Fibroblast of the conjunctiva (primary cell): ENCODE measurements around the gene SEBOX.

Experiments
- DNase-seq: peaks from one replicate; pipeline ENCODE4 v3.0.0-alpha.2; 2010; ENCODE audit warnings: low read depth

SEBOX gene

DNA sequence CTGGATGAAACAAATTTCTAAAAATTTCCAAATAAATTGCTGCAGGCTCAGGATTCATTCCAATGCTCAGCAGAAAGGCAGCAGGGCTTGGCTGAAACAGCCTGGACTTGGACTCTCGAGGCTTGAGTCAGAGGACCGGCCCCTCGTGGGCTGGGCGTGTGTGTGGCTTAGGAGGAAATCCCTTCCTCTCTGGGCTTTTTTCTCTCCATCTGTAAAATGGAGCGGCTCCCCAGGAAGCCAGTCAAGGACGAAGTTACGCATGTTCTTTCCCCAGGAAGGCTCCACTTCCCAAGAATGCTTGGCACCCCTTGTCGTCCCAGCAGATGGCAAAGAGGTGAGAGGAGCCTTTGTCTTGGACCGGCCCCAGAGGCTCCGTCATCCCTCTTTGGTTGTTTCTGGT, 27.5 kb upstream of the SEBOX start:
- no peak for DNase-seq

GRCh38 chr17:28391401-28391800, 26.4 kb upstream of the SEBOX start:
- DNase-seq, result no peak

DNA sequence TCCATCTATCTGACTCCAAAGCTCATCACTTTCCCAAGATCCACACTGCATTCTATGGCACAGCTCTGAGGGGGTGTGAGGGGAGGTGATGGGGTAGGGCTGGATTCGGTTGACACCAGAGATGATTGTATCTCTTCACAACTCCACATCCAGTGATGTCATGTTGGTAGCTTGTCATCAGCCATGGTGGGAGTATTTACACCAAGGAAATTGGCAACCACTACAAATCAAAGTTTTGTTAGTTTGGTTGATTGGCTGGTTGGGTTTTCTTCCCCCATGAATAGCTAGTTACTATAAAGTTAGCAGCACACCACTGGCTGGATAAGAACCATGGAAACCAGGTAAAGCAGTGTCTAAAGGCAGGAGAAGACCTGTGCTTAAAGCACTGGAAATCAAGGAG, 26.0 kb upstream of the SEBOX start:
- DNase-seq, result no peak

GRCh38 chr17:28390563-28390962, 25.6 kb upstream of the SEBOX start:
- DNase-seq, result no peak

DNA sequence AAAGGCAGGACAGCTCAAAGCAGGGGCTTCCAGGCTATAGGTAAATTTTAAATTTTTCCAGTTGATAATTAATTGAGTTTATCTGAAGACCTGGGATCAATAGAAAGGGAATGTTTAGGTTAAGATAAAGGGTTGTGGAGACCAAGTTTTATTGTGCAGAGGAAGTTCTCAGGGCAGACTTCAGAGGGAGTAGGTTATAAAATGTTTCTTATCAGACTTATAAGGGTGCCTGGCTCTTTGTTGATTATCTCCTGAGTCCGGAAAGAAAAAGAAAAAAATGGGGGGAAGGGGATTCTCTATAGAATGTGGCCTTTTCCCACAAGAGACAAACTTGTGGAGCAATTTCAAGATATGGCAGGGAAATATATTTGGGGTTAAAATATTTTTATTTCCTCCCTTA, 25.1 kb upstream of the SEBOX start:
- no peak for DNase-seq

DNA sequence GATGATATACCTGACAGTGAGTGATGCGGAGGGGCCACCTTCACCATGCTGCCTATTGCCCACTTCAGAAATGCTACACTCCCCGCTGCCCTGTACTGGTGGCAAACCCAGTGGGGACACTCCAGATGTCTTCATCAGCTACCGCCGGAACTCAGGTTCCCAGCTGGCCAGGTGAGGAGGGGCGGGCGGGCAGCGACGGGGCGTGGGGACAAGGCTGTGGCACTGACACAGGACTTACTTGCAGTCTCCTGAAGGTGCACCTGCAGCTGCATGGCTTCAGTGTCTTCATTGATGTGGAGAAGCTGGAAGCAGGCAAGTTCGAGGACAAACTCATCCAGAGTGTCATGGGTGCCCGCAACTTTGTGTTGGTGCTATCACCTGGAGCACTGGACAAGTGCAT, 23.1 kb upstream of the SEBOX start:
- DNase-seq, result no peak

DNA sequence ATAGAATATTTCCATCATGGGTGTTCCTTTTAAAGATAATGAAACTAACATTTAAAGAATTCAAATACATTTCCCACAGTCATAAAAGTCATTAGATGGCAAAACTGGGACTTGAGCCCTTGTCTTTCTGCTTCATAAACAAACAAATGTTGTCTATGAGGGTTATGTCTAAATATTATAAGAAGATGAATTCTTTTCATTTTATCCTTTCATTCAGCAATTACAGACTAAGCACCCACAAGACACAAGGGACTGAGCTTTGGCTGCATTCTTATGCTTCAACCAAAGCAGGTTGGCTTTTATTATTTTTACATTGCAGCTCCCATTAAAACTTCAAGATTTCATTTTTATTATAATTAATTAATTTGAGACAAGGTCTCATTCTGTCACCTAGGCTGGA, 21.4 kb upstream of the SEBOX start:
- no peak for DNase-seq

- DNase-seq, result no peak
These were observed 20.4 kb upstream of the SEBOX start for GRCh38 chr17:28385406-28385805.

- DNase-seq, result no peak
These were observed 20.0 kb upstream of the SEBOX start for GRCh38 chr17:28385037-28385400.

DNA sequence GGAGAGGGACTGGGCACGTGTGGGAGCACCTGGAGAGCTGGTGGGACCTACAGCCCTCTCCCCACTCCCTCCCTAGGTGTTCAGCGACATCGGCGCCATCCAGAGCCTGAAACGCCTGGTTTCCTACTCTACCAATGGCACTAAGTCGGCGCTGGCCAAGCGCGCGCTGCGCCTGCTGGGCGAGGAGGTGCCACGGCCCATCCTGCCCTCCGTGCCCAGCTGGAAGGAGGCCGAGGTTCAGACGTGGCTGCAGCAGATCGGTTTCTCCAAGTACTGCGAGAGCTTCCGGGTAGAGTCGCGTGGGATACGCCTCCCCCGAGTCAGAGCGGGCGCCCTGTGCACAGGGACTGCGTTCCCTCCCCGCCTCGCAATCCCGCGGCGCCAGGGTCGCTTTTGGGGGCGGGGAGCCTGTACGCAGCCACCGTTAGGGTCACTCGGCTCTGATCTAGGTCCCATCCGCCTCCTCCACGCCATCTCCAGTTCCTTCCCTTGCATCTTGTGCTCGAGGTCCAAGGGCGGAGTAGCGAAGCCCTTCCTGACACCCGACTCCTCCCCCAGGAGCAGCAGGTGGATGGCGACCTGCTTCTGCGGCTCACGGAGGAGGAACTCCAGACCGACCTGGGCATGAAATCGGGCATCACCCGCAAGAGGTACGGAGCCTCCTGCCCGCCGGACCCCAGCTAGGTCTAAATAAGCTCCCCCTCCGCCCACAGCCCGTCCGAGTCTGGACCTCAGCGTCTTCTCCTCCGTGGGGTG, 19.5 kb upstream of the SEBOX start:
- DNase-seq, result no peak

DNA sequence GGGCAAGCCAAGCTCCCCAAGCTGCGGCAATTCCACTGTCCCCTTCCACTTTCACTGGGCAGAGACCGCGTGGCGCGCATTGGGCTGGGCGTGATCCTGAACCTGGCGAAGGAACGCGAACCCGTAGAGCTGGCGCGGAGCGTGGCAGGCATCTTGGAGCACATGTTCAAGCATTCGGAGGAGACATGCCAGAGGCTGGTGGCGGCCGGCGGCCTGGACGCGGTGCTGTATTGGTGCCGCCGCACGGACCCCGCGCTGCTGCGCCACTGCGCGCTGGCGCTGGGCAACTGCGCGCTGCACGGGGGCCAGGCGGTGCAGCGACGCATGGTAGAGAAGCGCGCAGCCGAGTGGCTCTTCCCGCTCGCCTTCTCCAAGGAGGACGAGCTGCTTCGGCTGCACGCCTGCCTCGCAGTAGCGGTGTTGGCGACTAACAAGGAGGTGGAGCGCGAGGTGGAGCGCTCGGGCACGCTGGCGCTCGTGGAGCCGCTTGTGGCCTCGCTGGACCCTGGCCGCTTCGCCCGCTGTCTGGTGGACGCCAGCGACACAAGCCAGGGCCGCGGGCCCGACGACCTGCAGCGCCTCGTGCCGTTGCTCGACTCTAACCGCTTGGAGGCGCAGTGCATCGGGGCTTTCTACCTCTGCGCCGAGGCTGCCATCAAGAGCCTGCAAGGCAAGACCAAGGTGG, 16.3 kb upstream of the SEBOX start:
- no peak for DNase-seq

DNA sequence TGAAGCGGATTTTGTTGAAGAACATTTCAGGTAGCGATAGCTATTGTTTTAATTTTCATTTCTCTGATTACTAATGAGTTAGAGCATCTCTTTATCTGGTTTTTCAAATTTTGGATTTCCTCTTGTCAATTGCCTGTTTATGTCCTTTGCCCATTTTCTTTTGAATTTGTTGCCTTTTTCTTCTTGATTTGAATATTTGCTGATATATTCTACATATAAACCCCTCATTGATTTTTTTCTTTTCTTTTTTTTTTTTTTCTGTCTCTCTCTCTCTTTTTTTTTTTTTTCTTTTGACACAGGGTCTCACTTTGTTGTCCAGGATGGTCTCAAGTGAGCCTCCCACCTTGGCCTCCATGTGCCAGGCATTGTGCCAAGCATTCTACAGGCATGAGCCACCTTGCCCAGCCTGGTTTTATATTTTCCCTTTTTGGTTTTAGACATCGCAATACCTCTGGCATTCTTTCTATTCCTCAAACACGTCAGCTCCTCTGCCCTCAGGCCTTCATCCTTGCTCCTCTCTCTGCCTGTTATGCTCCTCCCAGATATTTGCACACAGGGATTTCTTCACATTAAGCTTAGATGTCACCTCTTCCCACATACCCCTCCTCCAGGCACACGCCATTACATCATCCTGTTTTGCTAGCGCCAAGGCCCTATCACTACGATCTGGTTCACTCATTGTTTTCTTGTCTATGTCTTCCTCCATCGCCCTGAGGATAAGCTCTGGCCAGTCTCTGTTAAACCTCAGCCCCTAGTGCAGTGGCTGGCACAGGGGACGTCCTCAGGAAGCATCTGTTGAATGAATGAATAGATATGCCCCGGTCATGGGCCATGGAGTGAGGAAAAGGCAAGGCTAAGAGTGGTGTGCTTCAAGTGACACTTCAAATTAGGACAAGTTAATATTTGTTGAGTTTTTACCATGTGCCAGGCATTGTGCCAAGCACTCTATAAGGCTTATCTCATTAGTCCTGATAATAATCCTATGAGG, 15.1 kb upstream of the SEBOX start:
- peak; percentile 12 for DNase-seq

DNA sequence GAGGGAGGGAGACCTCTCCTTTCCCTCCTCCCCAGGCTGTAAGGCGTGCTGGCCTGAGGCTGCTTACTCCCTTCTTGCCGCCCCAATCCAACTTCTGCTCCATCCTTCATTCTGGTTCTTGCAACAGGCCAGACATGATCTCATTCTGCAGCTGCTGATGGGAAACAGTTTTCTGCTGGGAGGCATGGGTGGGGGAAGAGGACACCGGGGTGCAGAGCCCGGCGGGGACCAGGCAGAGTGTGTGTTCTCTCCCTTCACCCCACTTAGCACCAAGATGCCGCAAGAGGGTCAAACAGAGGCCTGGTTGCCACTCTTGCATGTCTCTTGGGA, 7.9 kb upstream of the SEBOX start:
- DNase-seq, result no peak

DNA sequence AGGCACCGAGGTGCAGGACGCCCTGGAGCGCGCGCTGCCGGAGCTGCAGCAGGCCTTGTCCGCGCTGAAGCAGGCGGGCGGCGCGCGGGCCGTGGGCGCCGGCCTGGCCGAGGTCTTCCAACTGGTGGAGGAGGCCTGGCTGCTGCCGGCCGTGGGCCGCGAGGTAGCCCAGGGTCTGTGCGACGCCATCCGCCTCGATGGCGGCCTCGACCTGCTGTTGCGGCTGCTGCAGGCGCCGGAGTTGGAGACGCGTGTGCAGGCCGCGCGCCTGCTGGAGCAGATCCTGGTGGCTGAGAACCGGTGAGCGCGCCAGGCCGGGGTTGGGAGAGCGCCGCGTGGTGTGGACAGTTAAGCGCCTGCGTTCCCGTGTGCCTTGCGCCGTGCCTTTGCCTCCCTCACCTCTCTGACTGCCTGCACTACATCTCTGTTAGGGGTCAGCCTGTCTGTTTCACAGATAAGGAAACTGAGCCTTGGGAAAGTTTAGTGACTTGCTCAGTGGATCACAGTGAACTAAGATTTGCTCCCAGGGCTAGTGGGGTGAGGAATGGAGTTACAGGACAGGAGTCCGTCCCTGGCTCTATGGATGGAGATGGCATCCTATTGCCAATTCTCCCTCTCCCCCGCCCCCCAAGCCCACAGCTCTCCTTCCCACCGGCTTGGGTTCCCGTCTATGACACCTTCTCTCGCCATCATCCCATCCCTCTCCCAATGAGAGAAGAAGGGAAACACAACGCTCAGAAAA, 7.4 kb upstream of the SEBOX start:
- no peak for DNase-seq

DNA sequence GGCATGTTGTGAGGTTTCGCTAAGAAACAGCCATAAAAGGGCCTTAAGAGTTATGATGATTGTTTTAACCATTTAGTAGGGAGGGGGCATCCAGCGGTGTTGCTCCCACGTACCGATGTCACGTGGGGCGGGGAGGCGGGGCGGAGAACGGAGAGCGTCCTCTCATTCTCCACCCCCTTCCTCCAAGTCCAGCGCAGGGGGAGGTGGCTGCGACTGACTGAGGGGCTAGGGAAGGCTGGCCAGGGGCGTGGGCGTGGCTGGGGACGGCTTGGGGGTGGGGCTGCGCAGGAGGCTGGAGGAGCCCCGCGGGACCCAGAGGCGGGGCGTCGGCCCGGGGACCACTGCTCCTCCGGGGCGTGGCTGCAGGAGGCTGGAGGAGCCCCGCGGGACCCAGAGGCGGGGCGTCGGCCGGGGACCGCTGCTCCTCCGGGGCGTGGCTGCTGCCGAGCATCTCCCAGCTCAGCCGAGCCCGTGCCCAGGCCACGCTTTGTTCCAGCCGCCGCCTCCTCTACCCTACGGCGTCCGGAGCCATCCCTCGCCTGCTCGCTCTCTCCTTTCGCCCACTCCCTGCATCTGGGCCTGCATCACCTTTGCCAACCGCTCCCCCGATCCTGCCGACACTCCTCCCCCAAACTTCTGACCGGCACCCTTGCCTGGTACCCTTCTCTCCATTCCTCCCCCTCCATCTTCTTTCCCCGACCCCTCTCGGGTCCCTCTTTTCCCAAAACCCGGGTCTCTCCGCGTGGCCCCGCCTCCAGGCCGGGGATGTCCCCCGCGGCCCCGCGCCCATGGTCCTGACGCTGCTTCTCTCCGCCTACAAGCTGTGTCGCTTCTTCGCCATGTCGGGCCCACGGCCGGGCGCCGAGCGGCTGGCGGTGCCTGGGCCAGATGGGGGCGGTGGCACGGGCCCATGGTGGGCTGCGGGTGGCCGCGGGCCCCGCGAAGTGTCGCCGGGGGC, 6.5 kb upstream of the SEBOX start, which contains the start of gene SARM1:
SARM1 (plus strand) TSS at position 450 of the 958 bp plus-strand sequence; CDS start at position 789, 339 bp downstream.
- DNase-seq, result peak; percentile 81

- DNase-seq, result no peak
These were observed 5.7 kb upstream of the SEBOX start for GRCh38 chr17:28370744-28371103.

DNA sequence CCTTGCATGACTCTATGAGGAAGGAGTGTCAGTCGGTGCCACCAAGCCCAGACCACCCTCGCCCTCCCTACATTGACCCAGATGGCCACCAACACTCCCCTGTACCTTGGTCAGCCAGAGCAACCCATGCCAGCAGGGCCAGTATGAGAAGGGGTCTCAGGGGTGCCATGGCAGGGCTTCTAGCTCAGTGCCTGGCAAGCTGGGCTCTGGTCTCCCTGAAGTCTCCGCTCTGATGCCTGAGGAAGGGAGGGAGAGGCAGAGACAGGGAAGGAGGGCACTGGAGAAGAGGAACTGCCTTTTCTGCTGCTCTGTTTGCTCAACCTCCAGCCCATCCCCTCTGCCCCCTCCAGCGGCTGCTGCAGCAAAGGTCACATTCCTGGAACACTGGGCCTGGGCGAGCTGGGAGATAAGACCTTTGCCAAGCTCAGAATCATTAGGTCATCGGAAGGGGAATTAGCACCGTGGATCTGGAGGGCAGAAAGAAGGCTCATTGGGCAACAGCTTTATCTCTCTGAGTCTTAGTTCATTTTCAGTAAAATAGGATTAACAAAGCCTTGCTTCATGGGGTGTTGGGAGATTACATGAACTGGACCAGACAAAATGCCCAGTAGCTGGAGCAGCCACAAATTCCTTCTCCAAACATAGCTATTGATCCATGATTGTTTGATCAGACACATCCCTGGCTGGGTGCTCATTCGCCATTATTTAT, 5.2 kb upstream of the SEBOX start, which contains the start of gene VTN:
VTN (minus strand) TSS at position 273 of the 709 bp plus-strand sequence; CDS start at position 169, 104 bp downstream.
- no peak for DNase-seq

- no peak for DNase-seq
These were observed 4.7 kb upstream of the SEBOX start for GRCh38 chr17:28369684-28370034.

GRCh38 chr17:28368915-28369683, 4.1 kb upstream of the SEBOX start:
- DNase-seq, result no peak
